ENCODE data around the gene SIN3A.

GRCh38 chr15:75339531-75340240 lies 111.8 kb downstream of the SIN3A start:
- TF ChIP-seq, protein P1, sequence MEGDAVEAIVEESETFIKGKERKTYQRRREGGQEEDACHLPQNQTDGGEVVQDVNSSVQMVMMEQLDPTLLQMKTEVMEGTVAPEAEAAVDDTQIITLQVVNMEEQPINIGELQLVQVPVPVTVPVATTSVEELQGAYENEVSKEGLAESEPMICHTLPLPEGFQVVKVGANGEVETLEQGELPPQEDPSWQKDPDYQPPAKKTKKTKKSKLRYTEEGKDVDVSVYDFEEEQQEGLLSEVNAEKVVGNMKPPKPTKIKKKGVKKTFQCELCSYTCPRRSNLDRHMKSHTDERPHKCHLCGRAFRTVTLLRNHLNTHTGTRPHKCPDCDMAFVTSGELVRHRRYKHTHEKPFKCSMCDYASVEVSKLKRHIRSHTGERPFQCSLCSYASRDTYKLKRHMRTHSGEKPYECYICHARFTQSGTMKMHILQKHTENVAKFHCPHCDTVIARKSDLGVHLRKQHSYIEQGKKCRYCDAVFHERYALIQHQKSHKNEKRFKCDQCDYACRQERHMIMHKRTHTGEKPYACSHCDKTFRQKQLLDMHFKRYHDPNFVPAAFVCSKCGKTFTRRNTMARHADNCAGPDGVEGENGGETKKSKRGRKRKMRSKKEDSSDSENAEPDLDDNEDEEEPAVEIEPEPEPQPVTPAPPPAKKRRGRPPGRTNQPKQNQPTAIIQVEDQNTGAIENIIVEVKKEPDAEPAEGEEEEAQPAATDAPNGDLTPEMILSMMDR (IDR thresholded peaks at IDR 0.05): no peak
- TF ChIP-seq POLR2A (IDR thresholded peaks at IDR 0.05) (no peak), POLR2AphosphoS5 (IDR thresholded peaks at IDR 0.05) (no peak)

All from prostate gland (tissue), 2 donors.